Ovary (tissue), 9 donors: ENCODE data around the gene RGS17. TPM values are rescaled to one million over a fixed set of nuclear protein-coding genes. Genes with fewer than 3 reads are reported as not detected.

ENCODE experiments used
- DNase-seq, 5 donors: peaks; one replicate each; pipeline ENCODE4 v3.0.0-alpha.2; 2019 to 2020
- H3K27ac ChIP-seq, 2 donors: fragments of 200-600 bp; one replicate each; pipeline versions ENCODE4 v1.5.1 to v1.8.0; 2019 to 2022
- H3K27me3 ChIP-seq: fragments of 200-600 bp; one replicate; pipeline ENCODE4 v1.8.0; 2022
- H3K36me3 ChIP-seq: fragments of 200-600 bp; sonication (generic); one replicate; pipeline ENCODE4 v1.5.1; 2019
- H3K4me1 ChIP-seq: one replicate; pipeline ENCODE4 v1.8.1; 2013; ENCODE audit warnings: mild to moderate bottlenecking, moderate library complexity; ENCODE audit not compliant: insufficient read depth
- H3K4me3 ChIP-seq: fragments of 200-600 bp; sonication (generic); one replicate; pipeline ENCODE4 v1.5.1; 2017
- H3K9me3 ChIP-seq, 2 donors: fragments of 200-600 bp in 1 of 2; sonication (generic) in 1 of 2; one replicate each; pipeline versions ENCODE4 v1.5.1 to v1.8.1; 2013 to 2019; ENCODE audit warnings: mild to moderate bottlenecking in 1 of 2, moderate library complexity in 1 of 2
- CTCF ChIP-seq, 3 donors: fragments of 450-650 bp in 2 of 3; fragments of 200-600 bp in 1 of 3; IDR thresholded peaks; one replicate each; pipeline versions ENCODE4 v1.5.1 to v1.8.0; 2016 to 2022; ENCODE audit warnings: antibody characterized with exemption in 3 of 3, mild to moderate bottlenecking in 1 of 3
- EP300 ChIP-seq: sonication (generic); formaldehyde crosslinking; IDR thresholded peaks from one replicate; pipeline ENCODE4 v1.6.1; 2017; ENCODE audit warnings: antibody characterized with exemption
- POLR2A ChIP-seq: fragments of 450-650 bp; IDR thresholded peaks from one replicate; pipeline ENCODE4 v1.6.1; 2017; ENCODE audit warnings: antibody characterized with exemption, mild to moderate bottlenecking, moderate library complexity
- WGBS, 3 donors: extraction: QIAGEN DNeasy Blood & Tissue Kit in 1 of 3; methylation state at CpG; one replicate each; pipeline versions ENCODE4 v1.1.5 to v1.1.7; 2013 to 2017; 5-methylcytosine and 5-hydroxymethylcytosine counted together
- intact Hi-C, 4 donors: fragments of 100-400 bp; cut with DNase I; formaldehyde crosslinking; loops; one replicate each; pipeline versions ENCODE4 v1.11.0 to v1.15.1; 2022 to 2023
- polyA plus RNA-seq, 2 donors: library from polyadenylated mRNA; stranded (reverse); fragments of 200-250 nt in 1 of 2; fragments of 350-450 nt in 1 of 2; fragmentation: Illumina TruSeq in 1 of 2; extraction: RNeasy Lipid Tissue Mini Kit (QIAGEN cat#74804) in 1 of 2; gene quantifications; one replicate each; pipeline ENCODE4 v1.2.3, GENCODE V29; 2013 to 2014
- total RNA-seq, 7 donors: library from RNA; depleted of rRNA in 2 of 7; stranded (reverse); fragments of >200 nt in 2 of 7; fragmentation: NEBNext Ultra II Directional in 3 of 7; extraction: Animal tissue kit (Norgen Biotek cat#: 25700) in 3 of 7; gene quantifications; one replicate each; pipeline versions ENCODE4 v1.1.0 to v1.2.4, GENCODE V29; 2016 to 2023
- donor health status: DM: no; HTN: no; CAD: no; lungs with moderate emphysema.
- donor health status: DM: no; HTN: no; CAD: no.
- donor health status: Bipolar disorder and iron deficiency.
- donor health status: DM: yes; HTN: yes; CAD: no.
- donor health status: DM: no; HTN: no; CAD: no.
- donor health status: DM: yes; HTN: yes; CAD: no.

The RGS17 gene
- total and polyA plus RNA-seq, 9 donors, result 0.30 to 0.95 (median 0.46) TPM

GRCh38 chr6:153130515-153131036 lies 506 bp downstream of the RGS17 start:
- no peak overlapping the region for H3K27ac ChIP-seq
- WGBS, 3 donors, result 0 to 1% (median 1%) methylated on average over 45 to 54 of the region's 54 CpGs
- no peaks in the 10 kb centered on the region for H3K27me3 ChIP-seq

GRCh38 chr6:153129873-153130514 lies 1.1 kb downstream of the RGS17 start:
- Histone ChIP-seq H3K9me3 (no peaks in the 10 kb centered on the region), H3K36me3 (no peaks in the 10 kb centered on the region), H3K27ac (no peak overlapping the region), H3K4me3 (peak overlapping the region; percentile 56), H3K27me3 (no peaks in the 10 kb centered on the region), H3K4me1 (no peaks in the 10 kb centered on the region)
- intact Hi-C loops, result no loop called here
- DNase-seq, result peak in 1 of 5 donors; percentile 23
- TF ChIP-seq EP300, result no peak
- no peak for TF ChIP-seq POLR2A
- no peak for TF ChIP-seq CTCF (IDR thresholded peaks at IDR 0.05)
- WGBS, 3 donors, result 0 to 1% (median 0%) methylated on average over 44 to 53 of the region's 53 CpGs

More at GRCh38 chr6:153130515-153131036, 506 bp downstream of the RGS17 start:
- intact Hi-C loops, result no loop called here
- TF ChIP-seq CTCF (IDR thresholded peaks at IDR 0.05) (no peak), EP300 (no peak), POLR2A (no peak)
- no peaks in the 10 kb centered on the region for H3K9me3 ChIP-seq
- H3K36me3 ChIP-seq, result no peaks in the 10 kb centered on the region
- no peaks in the 10 kb centered on the region for H3K4me1 ChIP-seq
- peak in 1 of 5 donors; percentile 43 for DNase-seq
- peak overlapping the region; percentile 56 for H3K4me3 ChIP-seq

- TF ChIP-seq CTCF (IDR thresholded peaks at IDR 0.05), result no peak
- TF ChIP-seq EP300, result no peak
- no peak for TF ChIP-seq POLR2A
- 80 to 85% (median 83%) methylated on average over 3 of the region's 3 CpGs for WGBS, 3 donors
- no peaks in the 10 kb centered on the region for H3K4me1 ChIP-seq
- no peak for DNase-seq
- H3K9me3 ChIP-seq, result no peaks in the 10 kb centered on the region
- H3K36me3 ChIP-seq, result no peaks in the 10 kb centered on the region
- intact Hi-C loops, result no loop called here
- no peaks in the 10 kb centered on the region for H3K27me3 ChIP-seq
- H3K27ac ChIP-seq, result no peak overlapping the region
- H3K4me3 ChIP-seq, result no peak overlapping the region
Observed at GRCh38 chr6:153126218-153126617, 4.9 kb downstream of the RGS17 start.

GRCh38 chr6:153125032-153125431 lies 6.0 kb downstream of the RGS17 start:
- Histone ChIP-seq H3K27me3 (no peaks in the 10 kb centered on the region), H3K4me3 (no peak overlapping the region), H3K27ac (no peak overlapping the region), H3K4me1 (no peaks in the 10 kb centered on the region), H3K36me3 (no peaks in the 10 kb centered on the region), H3K9me3 (no peaks in the 10 kb centered on the region)
- TF ChIP-seq CTCF (IDR thresholded peaks at IDR 0.05), result no peak
- TF ChIP-seq EP300, result no peak
- TF ChIP-seq POLR2A, result no peak
- intact Hi-C loops, result no loop called here
- no peak for DNase-seq
